GM06990 (cell line): Measurements from ENCODE around the gene CHAC1.

Experiments
- DNase-seq: peaks from one replicate; pipeline ENCODE4 v3.0.0-alpha.2; 2011; ENCODE audit not compliant: insufficient read length; ENCODE audit errors: extremely low read depth
- H3K27me3 ChIP-seq: replicated peaks from 2 replicates; pipeline ENCODE4 v1.6.0; 2011; ENCODE audit warnings: low read length; ENCODE audit not compliant: control insufficient read depth, insufficient read depth
- H3K36me3 ChIP-seq: 2 replicates; pipeline ENCODE4 v1.5.1; 2011; ENCODE audit warnings: low read length; ENCODE audit not compliant: control insufficient read depth, insufficient read depth
- H3K4me3 ChIP-seq: replicated peaks from 2 replicates; pipeline ENCODE4 v1.5.1; 2011; ENCODE audit warnings: low read depth, mild to moderate bottlenecking, control low read depth, low read length
- CTCF ChIP-seq: IDR thresholded peaks from 2 replicates; pipeline ENCODE4 v1.5.1; 2011; ENCODE audit warnings: low read length, control low read depth, mild to moderate bottlenecking, inconsistent platforms; ENCODE audit not compliant: insufficient read depth, poor library complexity, severe bottlenecking

Gene CHAC1

GRCh38 chr15:40952901-40953712 lies at the start of gene CHAC1:
TSS of gene CHAC1 (plus strand) at chr15:40953471. CDS start at chr15:40953584, 113 bp downstream.
- no peaks in the 10 kb centered on the region for H3K27me3 ChIP-seq
- TF ChIP-seq CTCF, result no peak
- peak within 1 kb of the TSS; percentile 76 for H3K4me3 ChIP-seq
- peak; percentile 97 for DNase-seq
- no peaks in the 10 kb centered on the region; the same call in 1 of the 2 replicates for H3K36me3 ChIP-seq

GRCh38 chr15:40904552-40905201 lies 48.6 kb upstream of the CHAC1 start:
- H3K4me3 ChIP-seq, result no peak overlapping the region
- DNase-seq, result no peak
- TF ChIP-seq CTCF, result no peak
- H3K27me3 ChIP-seq, result no peaks in the 10 kb centered on the region
- peaks cover 33% of the 10 kb centered on the region for H3K36me3 ChIP-seq

- Histone ChIP-seq H3K4me3 (peak overlapping the region; percentile 47), H3K36me3 (peaks cover 19% of the 10 kb centered on the region), H3K27me3 (no peaks in the 10 kb centered on the region)
- DNase-seq, result peak; percentile 85
- TF ChIP-seq CTCF, result peak; percentile 93
Measured at GRCh38 chr15:40906091-40906990, 46.9 kb upstream of the CHAC1 start.

- peaks cover 19% of the 10 kb centered on the region for H3K36me3 ChIP-seq
- no peak for DNase-seq
- no peak for TF ChIP-seq CTCF
- peak overlapping the region; percentile 47 for H3K4me3 ChIP-seq
- no peaks in the 10 kb centered on the region for H3K27me3 ChIP-seq
Measured at GRCh38 chr15:40906991-40907802, 46.1 kb upstream of the CHAC1 start.

- H3K27me3 ChIP-seq, result no peaks in the 10 kb centered on the region
- DNase-seq, result no peak
- no peak overlapping the region for H3K4me3 ChIP-seq
- peaks cover 12% of the 10 kb centered on the region for H3K36me3 ChIP-seq
- TF ChIP-seq CTCF, result no peak
Measured at GRCh38 chr15:40908095-40908494, 45.2 kb upstream of the CHAC1 start.
